Endothelial cell of umbilical vein (primary cell): Measurements from ENCODE around the gene RNF32. TPM values are rescaled to one million over a fixed set of nuclear protein-coding genes. Genes with fewer than 3 reads are reported as not detected.

Experiments used
- BruUV-seq: library from RNA; stranded (reverse); fragments of 400-500 nt; replicated peaks from 2 replicates; lab custom pipeline; 2021; lab: Mats Ljungman, UMichigan
- CTCF ChIA-PET: fragments of 300-600, 350-600 bp; sonication (Branson Sonifier 250); formaldehyde crosslinking; loops from one replicate; lab custom pipeline; 2021; ENCODE audit warnings: antibody characterized with exemption, inconsistent platforms; lab: Charles Lee
- POLR2A ChIA-PET: fragments of 300-600, 350-600 bp; sonication (Branson Sonifier 250); formaldehyde crosslinking; loops from one replicate; lab custom pipeline; 2021; ENCODE audit warnings: antibody characterized with exemption, inconsistent platforms; lab: Charles Lee
- DNase-seq: peaks from one replicate; pipeline ENCODE4 v3.0.0-alpha.2; 2011; ENCODE audit warnings: low read depth, low spot score
- FAIRE-seq: peaks from 2 replicates; lab custom pipeline; 2011; peaks lifted over from hg19 to GRCh38; lab: Jason Lieb, UNC
- H2AFZ ChIP-seq: 2 replicates; pipeline ENCODE4 v1.6.0; 2012; ENCODE audit warnings: low read depth, low read length, control low read depth, inconsistent platforms
- H3K27ac ChIP-seq: 2 replicates; pipeline ENCODE4 v1.5.1; 2011; ENCODE audit warnings: low read depth, mild to moderate bottlenecking, control low read depth, low read length, moderate library complexity; ENCODE audit not compliant: insufficient read depth
- H3K27me3 ChIP-seq, 2 experiments: 2 replicates each; pipeline versions ENCODE4 v1.6.0 to v1.6.1; 2011; ENCODE audit warnings: low read length in 2 of 2, mixed read lengths in 1 of 2; ENCODE audit not compliant: control insufficient read depth in 2 of 2, insufficient read depth in 2 of 2
- H3K36me3 ChIP-seq, 2 experiments: 2 replicates in 1 of 2; 3 replicates in 1 of 2; pipeline ENCODE4 v1.5.1; 2011; ENCODE audit warnings: low read length in 2 of 2, mild to moderate bottlenecking in 1 of 2, moderate library complexity in 1 of 2; ENCODE audit not compliant: control insufficient read depth in 2 of 2, insufficient read depth in 2 of 2; ENCODE audit errors: extremely low read depth in 1 of 2
- H3K4me1 ChIP-seq: 3 replicates; pipeline ENCODE4 v1.5.1; 2011; ENCODE audit warnings: mild to moderate bottlenecking, low read length; ENCODE audit not compliant: control insufficient read depth, insufficient read depth; ENCODE audit errors: extremely low read depth
- H3K4me2 ChIP-seq: 2 replicates; pipeline ENCODE4 v1.6.1; 2011; ENCODE audit warnings: low read length, control low read depth, mixed read lengths; ENCODE audit not compliant: insufficient read depth
- H3K4me3 ChIP-seq, 3 experiments: fragments of 200-600 bp in 1 of 3; sonication (generic), shearing (Covaris generic) in 1 of 3; replicated peaks in 1 of 3; 2 replicates each; pipeline ENCODE4 v1.5.1; 2011 to 2016; ENCODE audit warnings: control low read depth in 3 of 3, low read length in 3 of 3, mild to moderate bottlenecking in 2 of 3, inconsistent platforms in 1 of 3, low read depth in 1 of 3, moderate library complexity in 1 of 3; ENCODE audit not compliant: insufficient read depth in 1 of 3
- H3K79me2 ChIP-seq: 2 replicates; pipeline ENCODE4 v1.6.0; 2012; ENCODE audit warnings: low read length, inconsistent platforms; ENCODE audit not compliant: control insufficient read depth, insufficient read depth
- H3K9ac ChIP-seq: replicated peaks from 2 replicates; pipeline ENCODE3; 2011; ENCODE audit warnings: low read length, control low read depth; ENCODE audit not compliant: insufficient read depth; ENCODE audit errors: extremely low read depth
- H3K9me1 ChIP-seq: replicated peaks from 3 replicates; pipeline ENCODE4 v1.6.0; 2011; ENCODE audit warnings: mild to moderate bottlenecking, low read length; ENCODE audit not compliant: control insufficient read depth, insufficient read depth; ENCODE audit errors: extremely low read depth
- H3K9me3 ChIP-seq: replicated peaks from 2 replicates; pipeline ENCODE4 v1.5.1; 2012; ENCODE audit warnings: low read length, inconsistent platforms; ENCODE audit not compliant: control insufficient read depth, insufficient read depth
- H4K20me1 ChIP-seq: replicated peaks from 2 replicates; pipeline ENCODE3; 2011; ENCODE audit warnings: mild to moderate bottlenecking, low read length; ENCODE audit not compliant: control insufficient read depth, insufficient read depth; ENCODE audit errors: extremely low read depth
- CTCF ChIP-seq, 2 donors: IDR thresholded peaks; 1 replicate in 1 of 2; 2 replicates in 1 of 2; pipeline ENCODE4 v1.5.1; 2011; ENCODE audit warnings: low read length in 2 of 2, mild to moderate bottlenecking in 2 of 2, moderate library complexity in 2 of 2, control low read depth in 1 of 2, inconsistent platforms in 1 of 2, low read depth in 1 of 2; ENCODE audit not compliant: insufficient read depth in 1 of 2; ENCODE audit errors: extremely low read depth in 1 of 2
- EZH2 ChIP-seq: IDR thresholded peaks from 2 replicates; pipeline ENCODE4 v1.6.1; 2012; ENCODE audit warnings: borderline replicate concordance, low read depth, mild to moderate bottlenecking, moderate library complexity, low read length, inconsistent platforms; ENCODE audit not compliant: severe bottlenecking
- FOS ChIP-seq: IDR thresholded peaks from 2 replicates; pipeline ENCODE4 v1.6.1; 2011; ENCODE audit warnings: mild to moderate bottlenecking, low read length, moderate library complexity, borderline replicate concordance; ENCODE audit not compliant: insufficient read depth
- GATA2 ChIP-seq: IDR thresholded peaks from 2 replicates; pipeline ENCODE4 v1.7.0; 2011; ENCODE audit warnings: low read depth, mild to moderate bottlenecking, moderate library complexity, mixed read lengths, low read length; ENCODE audit not compliant: insufficient read length, insufficient read depth
- MAX ChIP-seq: IDR thresholded peaks from 2 replicates; pipeline ENCODE4 v1.6.1; 2011; ENCODE audit not compliant: insufficient read depth, insufficient read length
- MYC ChIP-seq: IDR thresholded peaks from one replicate; pipeline ENCODE4 v1.6.1; 2011; ENCODE audit warnings: mild to moderate bottlenecking, low read depth, low read length
- POLR2A ChIP-seq: IDR thresholded peaks from 2 replicates; pipeline ENCODE4 v1.6.1; 2012; ENCODE audit warnings: low read depth, mild to moderate bottlenecking, control low read depth, low read length
- dilution Hi-C: fragments of 300-500 bp; cut with MboI; formaldehyde crosslinking; loops from one replicate; pipeline ENCODE4 v1.15.0; 2019; ENCODE audit warnings: low sequenced_read_pairs; ENCODE audit not compliant: extremely low pct_ligation_motif_present
- intact Hi-C: fragments of 100-400 bp; cut with micrococcal nuclease; formaldehyde crosslinking; loops from one replicate; pipeline ENCODE4 v1.10.0; 2022
- polyA plus RNA-seq, 4 experiments: library from polyadenylated mRNA; depleted of rRNA in 3 of 4; stranded (reverse) in 3 of 4; unstranded in 1 of 4; fragments of >200 nt; gene quantifications; 2 replicates each; pipeline versions ENCODE4 v1.2.1 to v1.2.3, GENCODE V29; 2011 to 2012; ENCODE audit warnings: missing spikeins in 1 of 4
- total RNA-seq: library from RNA; stranded (reverse); gene quantifications from 2 replicates; pipeline ENCODE4 v1.2.3, GENCODE V29; 2021

RNF32 gene
- total and polyA plus RNA-seq, 2 donors (not counting 3 experiments of a cell fraction or from before 2014, with no cell fraction given) = 0.14 TPM; not detected in 1

- intact Hi-C loops (loop anchor here (2.0 to 10.0 kb wide), 2 partner anchors 33 to 133 kb away; partner anchors contain the start of gene RNF32), dilution Hi-C loops (no loop called here)
- TF ChIP-seq EZH2 (no peak), MAX (no peak), GATA2 (no peak), POLR2A (no peak)
- DNase-seq = peak; percentile 40
- Histone ChIP-seq H3K4me3 (peak overlapping the region; percentile 42 to 57 (median 44)), H2AFZ (peak overlapping the region; percentile 88), H3K9me3 (no peaks in the 10 kb centered on the region), H3K9ac (peak overlapping the region; percentile 3), H3K27ac (no peak overlapping the region), H3K4me1 (peaks cover 14% of the 10 kb centered on the region), H4K20me1 (no peaks in the 10 kb centered on the region), H3K79me2 (no peaks in the 10 kb centered on the region), H3K27me3 (no peaks in the 10 kb centered on the region), H3K4me2 (peak overlapping the region; percentile 71), H3K9me1 (no peaks in the 10 kb centered on the region), H3K36me3 (no peaks in the 10 kb centered on the region)
- CTCF ChIA-PET = no interaction called here
- no peak for FAIRE-seq
- no TSS peak for BruUV-seq
- POLR2A ChIA-PET = no interaction called here
These were observed 32.4 kb upstream of the RNF32 start for GRCh38 chr7:156608173-156608478.

- peak; percentile 93 for FAIRE-seq
- BruUV-seq = no TSS peak
- no peaks in the 10 kb centered on the region for H3K36me3 ChIP-seq
- POLR2A ChIA-PET = interaction anchor here (0.6 kb wide), 1 partner anchor 135 kb away, joined by 4 read pairs; no protein-coding TSS in a partner anchor
- H3K9ac ChIP-seq = no peak overlapping the region
- H3K4me2 ChIP-seq = peak overlapping the region; percentile 42
- H4K20me1 ChIP-seq = no peaks in the 10 kb centered on the region
- no peak for TF ChIP-seq FOS
- no peak for TF ChIP-seq MYC
- peak; percentile 54 for TF ChIP-seq GATA2
- no peak for TF ChIP-seq CTCF (IDR thresholded peaks at IDR 0.05; ENCODE audit: extremely low read depth in 1 of 2, insufficient read depth in 1 of 2, low read depth in 1 of 2, low read length in 2 of 2)
- no peaks in the 10 kb centered on the region for H3K9me3 ChIP-seq
- H3K4me3 ChIP-seq = no peak overlapping the region
- dilution Hi-C loops (no loop called here), intact Hi-C loops (loop anchor here (2.0 to 10.0 kb wide), 2 partner anchors 32 to 134 kb away; partner anchors contain the start of gene RNF32)
- H3K79me2 ChIP-seq = no peaks in the 10 kb centered on the region
- no peaks in the 10 kb centered on the region for H3K9me1 ChIP-seq
- DNase-seq = peak; percentile 90
- H3K4me1 ChIP-seq = peaks cover 14% of the 10 kb centered on the region
- CTCF ChIA-PET = no interaction called here
- no peaks in the 10 kb centered on the region for H3K27me3 ChIP-seq
- no peak overlapping the region for H2AFZ ChIP-seq
- no peak overlapping the region for H3K27ac ChIP-seq
These were observed 31.3 kb upstream of the RNF32 start for GRCh38 chr7:156609010-156609877.
